H1 (cell line): ENCODE data around the gene ADPRM. TPM values are rescaled to one million over a fixed set of nuclear protein-coding genes. Genes with fewer than 3 reads are reported as not detected.

Source experiments
- CTCF ChIA-PET: fragments of 300-600 bp; sonication (Branson Sonifier 250); formaldehyde crosslinking; loops from one replicate; lab custom pipeline; 2021; ENCODE audit not compliant: partially characterized antibody; lab: Charles Lee
- POLR2A ChIA-PET: fragments of 300-600 bp; sonication (Branson Sonifier 250); formaldehyde crosslinking; loops from one replicate; lab custom pipeline; 2021; ENCODE audit warnings: inconsistent platforms; ENCODE audit not compliant: partially characterized antibody; lab: Charles Lee
- DNase-seq, 2 experiments: peaks; one replicate each; pipeline versions ENCODE4 v3.0.0 to v3.0.0-alpha.2; 2010 to 2022; ENCODE audit warnings: low spot score in 2 of 2, low read depth in 1 of 2, mixed read lengths in 1 of 2
- FAIRE-seq: peaks from 2 replicates; lab custom pipeline; 2011; peaks lifted over from hg19 to GRCh38; lab: Jason Lieb, UNC
- H2AFZ ChIP-seq: 2 replicates; pipeline ENCODE4 v1.8.1; 2012; ENCODE audit warnings: low read length, inconsistent platforms
- H2AK5ac ChIP-seq: 2 replicates; pipeline ENCODE4 v1.6.1; 2013; ENCODE audit warnings: low read depth, low read length
- H2BK120ac ChIP-seq: replicated peaks from 2 replicates; pipeline ENCODE3; 2013; ENCODE audit warnings: low read depth, low read length, inconsistent platforms
- H2BK12ac ChIP-seq: 2 replicates; pipeline ENCODE4 v1.6.1; 2013; ENCODE audit warnings: low read depth, low read length
- H2BK15ac ChIP-seq: 2 replicates; pipeline ENCODE4 v1.6.1; 2013; ENCODE audit warnings: low read length
- H2BK20ac ChIP-seq: 2 replicates; pipeline ENCODE4 v1.6.1; 2013; ENCODE audit warnings: low read length
- H2BK5ac ChIP-seq: 2 replicates; pipeline ENCODE4 v1.6.1; 2013; ENCODE audit warnings: low read depth, low read length
- H3K14ac ChIP-seq: 2 replicates; pipeline ENCODE4 v1.6.1; 2013; ENCODE audit warnings: inconsistent platforms; ENCODE audit not compliant: insufficient read length
- H3K18ac ChIP-seq: 2 replicates; pipeline ENCODE4 v1.6.1; 2013; ENCODE audit warnings: low read length; ENCODE audit errors: extremely low read depth
- H3K23ac ChIP-seq: 2 replicates; pipeline ENCODE4 v1.6.1; 2013; ENCODE audit warnings: inconsistent platforms; ENCODE audit not compliant: insufficient read length
- H3K23me2 ChIP-seq: 2 replicates; pipeline ENCODE4 v1.6.1; 2013; ENCODE audit warnings: low read depth, low read length
- H3K27ac ChIP-seq: 2 replicates; pipeline ENCODE4 v1.6.1; 2011; ENCODE audit warnings: low read depth, low read length, inconsistent platforms
- H3K27me3 ChIP-seq, 4 experiments: replicated peaks in 1 of 4; 1 replicate in 1 of 4; 2 replicates in 3 of 4; pipeline versions ENCODE4 v1.6.1 to v1.8.1; 2011 to 2013; ENCODE audit warnings: low read length in 3 of 4, mild to moderate bottlenecking in 3 of 4, inconsistent platforms in 2 of 4, mixed read lengths in 2 of 4, moderate library complexity in 1 of 4; ENCODE audit not compliant: control insufficient read depth in 3 of 4, insufficient read depth in 3 of 4; ENCODE audit errors: extremely low read depth in 1 of 4
- H3K36me3 ChIP-seq, 4 experiments: 2 replicates each; pipeline versions ENCODE4 v1.6.1 to v1.8.1; 2011 to 2013; ENCODE audit warnings: mild to moderate bottlenecking in 4 of 4, low read length in 3 of 4, moderate library complexity in 2 of 4, control low read depth in 1 of 4, inconsistent platforms in 1 of 4; ENCODE audit not compliant: insufficient read depth in 4 of 4, control insufficient read depth in 2 of 4
- H3K4ac ChIP-seq: replicated peaks from 2 replicates; pipeline ENCODE3; 2013; ENCODE audit warnings: low read length, low read depth, mixed read lengths, inconsistent platforms; ENCODE audit not compliant: insufficient read length
- H3K4me1 ChIP-seq, 4 experiments: replicated peaks in 1 of 4; 1 replicate in 1 of 4; 2 replicates in 3 of 4; pipeline versions ENCODE4 v1.6.1 to v1.8.1; 2011 to 2013; ENCODE audit warnings: low read length in 3 of 4, inconsistent platforms in 2 of 4, mixed read lengths in 1 of 4; ENCODE audit not compliant: insufficient read depth in 4 of 4, control insufficient read depth in 3 of 4
- H3K4me2 ChIP-seq, 2 experiments: 2 replicates each; pipeline versions ENCODE4 v1.6.1 to v1.8.1; 2011 to 2013; ENCODE audit warnings: low read depth in 2 of 2, low read length in 2 of 2, control low read depth in 1 of 2, inconsistent platforms in 1 of 2, mild to moderate bottlenecking in 1 of 2; ENCODE audit not compliant: insufficient read depth in 1 of 2
- H3K4me3 ChIP-seq, 4 experiments: fragments of 200-600, 300-600 bp in 1 of 4; sonication (generic), shearing (Covaris generic), sonication (Bioruptor Twin) in 1 of 4; 2 replicates each; pipeline versions ENCODE4 v1.5.1 to v1.8.1; 2011 to 2016; ENCODE audit warnings: low read length in 4 of 4, low read depth in 3 of 4, control low read depth in 2 of 4, inconsistent platforms in 2 of 4, mild to moderate bottlenecking in 2 of 4, mixed read lengths in 1 of 4, moderate library complexity in 1 of 4; ENCODE audit not compliant: insufficient read depth in 2 of 4; ENCODE audit errors: extremely low read depth in 1 of 4
- H3K56ac ChIP-seq: replicated peaks from 2 replicates; pipeline ENCODE3; 2013; ENCODE audit warnings: low read depth, mild to moderate bottlenecking, mixed read lengths, low read length, inconsistent platforms; ENCODE audit not compliant: insufficient read length
- H3K79me1 ChIP-seq: 2 replicates; pipeline ENCODE4 v1.6.1; 2013; ENCODE audit warnings: low read depth, low read length, control low read depth
- H3K79me2 ChIP-seq, 2 experiments: 2 replicates each; pipeline versions ENCODE4 v1.6.1 to v1.8.1; 2012 to 2013; ENCODE audit warnings: low read length in 2 of 2, mild to moderate bottlenecking in 2 of 2, inconsistent platforms in 1 of 2; ENCODE audit not compliant: insufficient read depth in 2 of 2, control insufficient read depth in 1 of 2
- H3K9ac ChIP-seq, 4 experiments: replicated peaks in 1 of 4; 1 replicate in 1 of 4; 2 replicates in 3 of 4; pipeline versions ENCODE4 v1.6.1 to v1.8.1; 2011 to 2013; ENCODE audit warnings: low read depth in 3 of 4, low read length in 3 of 4, control low read depth in 2 of 4, mild to moderate bottlenecking in 2 of 4, moderate library complexity in 2 of 4, inconsistent platforms in 1 of 4; ENCODE audit errors: extremely low read depth in 1 of 4
- H3K9me3 ChIP-seq, 2 experiments: 2 replicates each; pipeline versions ENCODE4 v1.6.1 to v1.8.1; 2012 to 2013; ENCODE audit warnings: mild to moderate bottlenecking in 2 of 2, moderate library complexity in 2 of 2, control low read depth in 1 of 2, inconsistent platforms in 1 of 2, low read depth in 1 of 2, low read length in 1 of 2, mixed read lengths in 1 of 2; ENCODE audit not compliant: insufficient read depth in 2 of 2
- H4K20me1 ChIP-seq, 2 experiments: replicated peaks in 1 of 2; 2 replicates each; pipeline versions ENCODE3 to v1.8.1; 2011 to 2013; ENCODE audit warnings: inconsistent platforms in 2 of 2, low read length in 2 of 2, mild to moderate bottlenecking in 1 of 2; ENCODE audit not compliant: insufficient read depth in 2 of 2, control insufficient read depth in 1 of 2
- H4K5ac ChIP-seq: 2 replicates; pipeline ENCODE4 v1.6.1; 2013; ENCODE audit warnings: low read length, low read depth, mixed read lengths, inconsistent platforms; ENCODE audit not compliant: insufficient read length
- H4K8ac ChIP-seq: 2 replicates; pipeline ENCODE4 v1.8.0; 2013; ENCODE audit warnings: mild to moderate bottlenecking, moderate library complexity, low read length, inconsistent platforms; ENCODE audit not compliant: insufficient read depth; ENCODE audit errors: extremely low read depth
- H4K91ac ChIP-seq: replicated peaks from 2 replicates; pipeline ENCODE3; 2013; ENCODE audit warnings: low read length, mixed read lengths, inconsistent platforms; ENCODE audit not compliant: insufficient read length
- CHD1 ChIP-seq: IDR thresholded peaks from 2 replicates; pipeline ENCODE4 v1.6.1; 2012; ENCODE audit warnings: low read depth, low read length, improper control_type of control experiment
- JUND ChIP-seq: IDR thresholded peaks from 2 replicates; pipeline ENCODE4 v1.6.1; 2011; ENCODE audit warnings: mild to moderate bottlenecking, improper control_type of control experiment, low read length
- MAX ChIP-seq: IDR thresholded peaks from 2 replicates; pipeline ENCODE4 v1.6.1; 2012; ENCODE audit warnings: inconsistent platforms
- NANOG ChIP-seq: IDR thresholded peaks from 2 replicates; pipeline ENCODE4 v1.6.1; 2011; ENCODE audit warnings: low read length, low read depth, mild to moderate bottlenecking, inconsistent platforms; ENCODE audit not compliant: insufficient read depth, poor library complexity, severe bottlenecking
- SRF ChIP-seq: IDR thresholded peaks from 2 replicates; pipeline ENCODE4 v1.6.1; 2011; ENCODE audit warnings: mild to moderate bottlenecking, low read depth, low read length, moderate library complexity
- TAF1 ChIP-seq: IDR thresholded peaks from 2 replicates; pipeline ENCODE4 v1.6.1; 2011; ENCODE audit warnings: mild to moderate bottlenecking, low read depth, low read length
- WGBS, 2 experiments: shearing (Covaris generic) in 1 of 2; methylation state at CpG; one replicate each; pipeline versions ENCODE4 v1.1.6 to v1.1.7; 2013 to 2015; ENCODE audit warnings: low lambda C conversion rate in 2 of 2, mixed read lengths in 2 of 2, inconsistent platforms in 1 of 2, low coverage in 1 of 2, missing lambda C conversion rate in 1 of 2; ENCODE audit not compliant: insufficient replicate concordance in 2 of 2, insufficient coverage in 1 of 2, insufficient read length in 1 of 2; ENCODE audit errors: extremely low coverage in 1 of 2, missing lambda C conversion rate in 1 of 2; 5-methylcytosine and 5-hydroxymethylcytosine counted together
- polyA plus RNA-seq, 7 experiments: library from polyadenylated mRNA; depleted of rRNA in 3 of 7; stranded (reverse) in 5 of 7; unstranded in 2 of 7; fragments of >200 nt in 5 of 7; fragments of 200-250 nt in 2 of 7; gene quantifications; 1 replicate in 5 of 7; 2 replicates in 1 of 7; 4 replicates in 1 of 7; pipeline versions ENCODE4 v1.2.1 to v1.2.3, GENCODE V29; 2011 to 2013; ENCODE audit warnings: missing spikeins in 2 of 7, mixed read lengths in 2 of 7
- total RNA-seq: library from RNA; stranded (reverse); fragmentation: NEBNext Ultra II Directional; extraction: Animal tissue kit (Norgen Biotek cat#: 25700); gene quantifications from 2 replicates; pipeline ENCODE4 v1.2.1, GENCODE V29; 2021

Gene ADPRM
- total and polyA plus RNA-seq, 2 of the 8 experiments (the other 6 are each of a cell fraction or from before 2014, with no cell fraction given) = 6.7 to 7.9 TPM

- no peak for FAIRE-seq
- Histone ChIP-seq H2BK5ac (no peak overlapping the region), H3K23me2 (no peaks in the 10 kb centered on the region), H3K4me3 (no peak overlapping the region), H3K9me3 (no peaks in the 10 kb centered on the region), H3K4me1 (no peaks in the 10 kb centered on the region), H4K91ac (no peak overlapping the region), H3K18ac (no peak overlapping the region), H3K4me2 (no peak overlapping the region), H3K27me3 (no peaks in the 10 kb centered on the region), H3K36me3 (no peaks in the 10 kb centered on the region), H2BK15ac (no peak overlapping the region), H2BK20ac (no peak overlapping the region), H2BK120ac (no peak overlapping the region), H3K27ac (no peak overlapping the region), H3K79me2 (no peaks in the 10 kb centered on the region), H2AK5ac (no peak overlapping the region), H4K20me1 (no peaks in the 10 kb centered on the region), H3K9ac (no peak overlapping the region), H4K5ac (no peak overlapping the region), H3K79me1 (no peaks in the 10 kb centered on the region), H2BK12ac (no peak overlapping the region), H3K56ac (no peak overlapping the region), H3K14ac (no peak overlapping the region), H3K4ac (no peak overlapping the region), H4K8ac (no peak overlapping the region), H3K23ac (no peak overlapping the region), H2AFZ (no peak overlapping the region)
- CTCF ChIA-PET = interaction anchor here (1.2 to 4.8 kb wide), 2 partner anchors 12 to 23 kb away, joined by 3 to 39 read pairs; no protein-coding TSS in a partner anchor
- POLR2A ChIA-PET = no interaction called here
- DNase-seq = no peak
- 90% methylated on average over 10 of the region's 10 CpGs; no CpG with 5 or more reads in 1 of the 2 experiments for WGBS, 2 experiments
- TF ChIP-seq CHD1 (no peak), NANOG (no peak), JUND (no peak), MAX (no peak), TAF1 (no peak), SRF (no peak)
These were observed 39.5 kb upstream of the ADPRM start for GRCh38 chr17:10657879-10658278.
